Measurements from ENCODE around the gene NT5C2.
"Not testable (repeated sequence)": the region's sequence is repeated elsewhere in the genome, so short reads cannot be mapped to it uniquely, and the experiment has no call there.

The NT5C2 gene

DNA sequence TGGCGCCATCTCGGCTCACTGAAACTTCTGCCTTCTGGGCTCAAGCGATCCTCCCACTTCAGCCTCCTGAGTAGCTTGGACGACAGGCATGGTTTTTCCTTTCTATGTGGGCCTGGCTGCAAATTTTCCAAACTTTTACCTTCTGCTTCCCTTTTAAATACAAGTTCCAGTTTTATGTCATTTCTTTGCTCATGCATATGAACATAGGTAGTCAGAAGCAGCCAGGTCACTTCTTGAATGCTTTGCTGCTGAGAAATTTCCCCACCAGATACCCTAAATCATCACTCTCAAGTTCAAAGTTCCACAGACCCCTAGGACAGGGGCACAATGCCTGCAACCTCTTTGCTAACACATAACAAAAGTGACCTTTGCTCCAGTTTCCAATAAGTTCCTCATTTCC lies 31.1 kb upstream of the NT5C2 start:
- no peaks in the 10 kb centered on the region for H3K36me3 ChIP-seq (ENCODE audit: low read depth)
- no peaks in the 10 kb centered on the region for H3K27me3 ChIP-seq (ENCODE audit: insufficient read depth, poor library complexity, severe bottlenecking)
- ATAC-seq (ENCODE audit: low read depth): no peak
- peaks cover 6% of the 10 kb centered on the region for H3K9me3 ChIP-seq (ENCODE audit: severe bottlenecking)
- TF ChIP-seq, protein P1, sequence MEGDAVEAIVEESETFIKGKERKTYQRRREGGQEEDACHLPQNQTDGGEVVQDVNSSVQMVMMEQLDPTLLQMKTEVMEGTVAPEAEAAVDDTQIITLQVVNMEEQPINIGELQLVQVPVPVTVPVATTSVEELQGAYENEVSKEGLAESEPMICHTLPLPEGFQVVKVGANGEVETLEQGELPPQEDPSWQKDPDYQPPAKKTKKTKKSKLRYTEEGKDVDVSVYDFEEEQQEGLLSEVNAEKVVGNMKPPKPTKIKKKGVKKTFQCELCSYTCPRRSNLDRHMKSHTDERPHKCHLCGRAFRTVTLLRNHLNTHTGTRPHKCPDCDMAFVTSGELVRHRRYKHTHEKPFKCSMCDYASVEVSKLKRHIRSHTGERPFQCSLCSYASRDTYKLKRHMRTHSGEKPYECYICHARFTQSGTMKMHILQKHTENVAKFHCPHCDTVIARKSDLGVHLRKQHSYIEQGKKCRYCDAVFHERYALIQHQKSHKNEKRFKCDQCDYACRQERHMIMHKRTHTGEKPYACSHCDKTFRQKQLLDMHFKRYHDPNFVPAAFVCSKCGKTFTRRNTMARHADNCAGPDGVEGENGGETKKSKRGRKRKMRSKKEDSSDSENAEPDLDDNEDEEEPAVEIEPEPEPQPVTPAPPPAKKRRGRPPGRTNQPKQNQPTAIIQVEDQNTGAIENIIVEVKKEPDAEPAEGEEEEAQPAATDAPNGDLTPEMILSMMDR (IDR thresholded peaks at IDR 0.05; ENCODE audit: poor library complexity, severe bottlenecking): no peak
- peaks cover 13% of the 10 kb centered on the region for H3K4me1 ChIP-seq (ENCODE audit: insufficient read depth, poor library complexity, severe bottlenecking)
- DNase-seq (ENCODE audit: low spot score): no peak
- H3K4me3 ChIP-seq (ENCODE audit: severe bottlenecking): no peak overlapping the region
- no peak overlapping the region for H3K27ac ChIP-seq (ENCODE audit: poor library complexity, severe bottlenecking)

DNA sequence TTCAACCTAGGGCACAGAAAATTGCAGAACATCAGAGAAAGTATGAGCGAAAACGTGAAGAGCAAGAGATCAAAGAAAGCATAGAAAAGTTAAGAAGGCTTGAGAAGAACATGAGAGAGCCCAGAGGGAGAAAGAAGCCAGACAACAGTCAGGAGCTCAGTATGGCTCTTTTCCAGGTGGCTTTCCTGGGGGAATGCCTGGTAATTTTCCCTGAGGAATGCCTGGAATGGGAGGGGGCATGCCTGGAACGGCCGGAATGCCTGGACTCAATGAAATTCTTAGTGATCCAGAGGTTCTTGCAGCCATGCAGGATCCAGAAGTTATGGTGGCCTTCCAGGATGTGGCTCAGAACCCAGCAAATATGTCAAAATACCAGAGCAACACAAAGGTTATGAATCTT lies 23.3 kb upstream of the NT5C2 start:
- H3K27ac ChIP-seq (ENCODE audit: poor library complexity, severe bottlenecking): not testable (repeated sequence)

DNA sequence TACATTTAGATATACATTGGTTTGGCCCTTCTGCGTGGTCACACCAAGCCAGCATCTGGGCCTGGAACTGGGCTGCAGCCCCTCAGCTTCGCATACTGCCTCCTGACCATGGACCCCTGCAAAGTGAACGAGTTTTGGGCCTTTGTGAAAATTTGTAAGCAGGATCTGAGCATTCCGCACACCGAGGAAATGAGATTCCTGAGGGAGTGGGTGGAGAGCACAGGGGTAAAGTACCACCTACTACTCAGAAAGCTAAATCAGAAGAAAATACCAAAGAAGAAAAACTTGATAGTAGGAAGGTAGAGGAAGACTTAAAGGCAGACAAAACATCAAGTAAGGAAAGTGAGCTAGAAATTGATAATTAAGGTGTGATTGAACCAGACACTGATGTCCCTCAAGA lies 22.5 kb upstream of the NT5C2 start:
- Histone ChIP-seq H3K27ac (ENCODE audit: poor library complexity, severe bottlenecking) (no peak overlapping the region), H3K4me1 (ENCODE audit: insufficient read depth, poor library complexity, severe bottlenecking) (no peaks in the 10 kb centered on the region), H3K27me3 (ENCODE audit: insufficient read depth, poor library complexity, severe bottlenecking) (no peaks in the 10 kb centered on the region), H3K4me3 (ENCODE audit: severe bottlenecking) (no peak overlapping the region), H3K36me3 (ENCODE audit: low read depth) (no peaks in the 10 kb centered on the region), H3K9me3 (ENCODE audit: severe bottlenecking) (no peaks in the 10 kb centered on the region)
- DNase-seq (ENCODE audit: low spot score) (no peak), ATAC-seq (ENCODE audit: low read depth) (no peak)
- TF ChIP-seq, protein P1 (IDR thresholded peaks at IDR 0.05; ENCODE audit: poor library complexity, severe bottlenecking): no peak

More for the DNA sequence above, 23.3 kb upstream of the NT5C2 start:
- H3K36me3 ChIP-seq (ENCODE audit: low read depth); H3K27me3 ChIP-seq (ENCODE audit: insufficient read depth, poor library complexity, severe bottlenecking); H3K4me3 ChIP-seq (ENCODE audit: severe bottlenecking); DNase-seq (ENCODE audit: low spot score); ATAC-seq (ENCODE audit: low read depth); H3K9me3 ChIP-seq (ENCODE audit: severe bottlenecking); H3K4me1 ChIP-seq (ENCODE audit: insufficient read depth, poor library complexity, severe bottlenecking): not testable (repeated sequence)

DNA sequence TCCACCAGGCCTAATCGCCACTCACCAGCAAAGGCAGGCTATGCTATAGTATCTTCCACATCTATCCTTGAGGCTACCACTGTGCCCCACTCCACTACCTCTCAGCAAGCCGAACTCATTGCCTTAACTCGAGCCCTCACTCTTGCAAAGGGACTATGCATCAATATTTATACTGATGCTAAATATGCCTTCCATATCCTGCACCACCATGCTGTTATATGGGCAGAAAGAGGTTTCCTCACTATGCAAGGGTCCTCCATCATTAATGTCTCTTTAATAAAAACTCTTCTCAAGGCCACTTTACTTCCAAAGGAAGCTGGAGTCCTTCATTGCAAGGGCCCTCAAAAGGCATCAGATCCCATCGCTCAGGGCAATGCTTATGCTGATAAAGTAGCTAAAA lies 17.2 kb upstream of the NT5C2 start:
- DNase-seq (ENCODE audit: low spot score); H3K4me1 ChIP-seq (ENCODE audit: insufficient read depth, poor library complexity, severe bottlenecking); H3K4me3 ChIP-seq (ENCODE audit: severe bottlenecking); H3K9me3 ChIP-seq (ENCODE audit: severe bottlenecking); H3K36me3 ChIP-seq (ENCODE audit: low read depth); H3K27me3 ChIP-seq (ENCODE audit: insufficient read depth, poor library complexity, severe bottlenecking); ATAC-seq (ENCODE audit: low read depth); H3K27ac ChIP-seq (ENCODE audit: poor library complexity, severe bottlenecking): not testable (repeated sequence)

DNA sequence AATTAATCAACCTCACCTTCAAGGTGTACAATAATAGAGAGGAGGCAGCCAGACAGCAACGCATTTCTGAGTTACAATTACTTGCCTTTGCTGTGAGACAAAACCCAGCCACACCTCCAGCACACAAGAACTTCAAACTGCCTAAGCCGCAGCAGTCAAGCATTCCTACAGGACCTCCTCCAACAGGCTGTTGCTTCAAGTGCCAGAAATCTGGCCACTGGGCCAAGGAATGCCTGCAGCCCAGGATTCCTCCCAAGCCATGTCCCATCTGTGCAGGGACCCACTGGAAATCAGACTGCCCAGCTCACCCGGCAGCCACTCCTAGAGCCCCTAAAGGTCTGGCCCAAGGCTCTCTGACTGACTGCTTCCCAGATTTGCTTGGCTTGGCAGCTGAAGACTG lies 14.6 kb upstream of the NT5C2 start:
- not testable (repeated sequence) for H3K4me1 ChIP-seq (ENCODE audit: insufficient read depth, poor library complexity, severe bottlenecking); H3K27ac ChIP-seq (ENCODE audit: poor library complexity, severe bottlenecking); H3K36me3 ChIP-seq (ENCODE audit: low read depth); DNase-seq (ENCODE audit: low spot score); H3K9me3 ChIP-seq (ENCODE audit: severe bottlenecking); H3K4me3 ChIP-seq (ENCODE audit: severe bottlenecking); H3K27me3 ChIP-seq (ENCODE audit: insufficient read depth, poor library complexity, severe bottlenecking); ATAC-seq (ENCODE audit: low read depth)

DNA sequence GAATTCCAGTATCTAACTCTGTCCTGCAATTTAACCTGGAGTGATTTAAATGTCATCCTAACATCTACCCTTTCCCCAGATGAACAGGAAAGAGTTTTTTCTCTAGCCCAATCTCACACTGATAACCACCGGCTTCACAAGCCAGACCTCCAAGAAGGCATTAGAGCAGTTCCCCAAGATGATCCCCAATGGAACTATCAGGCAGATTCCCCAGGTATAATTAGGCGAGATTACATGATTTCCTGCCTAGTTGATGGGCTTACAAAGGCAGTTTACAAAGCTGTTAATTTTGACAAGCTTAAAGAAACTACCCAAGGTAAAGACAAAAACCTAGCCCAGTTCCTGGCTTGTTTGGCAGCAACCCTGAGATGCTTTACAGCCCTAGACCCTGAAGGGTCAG lies 14.1 kb upstream of the NT5C2 start:
- no peaks in the 10 kb centered on the region for H3K4me1 ChIP-seq (ENCODE audit: insufficient read depth, poor library complexity, severe bottlenecking)
- no peak overlapping the region for H3K27ac ChIP-seq (ENCODE audit: poor library complexity, severe bottlenecking)
- no peaks in the 10 kb centered on the region for H3K9me3 ChIP-seq (ENCODE audit: severe bottlenecking)
- no peak for ATAC-seq (ENCODE audit: low read depth)
- no peak overlapping the region for H3K4me3 ChIP-seq (ENCODE audit: severe bottlenecking)
- H3K36me3 ChIP-seq (ENCODE audit: low read depth): no peaks in the 10 kb centered on the region
- no peak for DNase-seq (ENCODE audit: low spot score)
- TF ChIP-seq, protein P1 (IDR thresholded peaks at IDR 0.05; ENCODE audit: poor library complexity, severe bottlenecking): no peak
- H3K27me3 ChIP-seq (ENCODE audit: insufficient read depth, poor library complexity, severe bottlenecking): no peaks in the 10 kb centered on the region

DNA sequence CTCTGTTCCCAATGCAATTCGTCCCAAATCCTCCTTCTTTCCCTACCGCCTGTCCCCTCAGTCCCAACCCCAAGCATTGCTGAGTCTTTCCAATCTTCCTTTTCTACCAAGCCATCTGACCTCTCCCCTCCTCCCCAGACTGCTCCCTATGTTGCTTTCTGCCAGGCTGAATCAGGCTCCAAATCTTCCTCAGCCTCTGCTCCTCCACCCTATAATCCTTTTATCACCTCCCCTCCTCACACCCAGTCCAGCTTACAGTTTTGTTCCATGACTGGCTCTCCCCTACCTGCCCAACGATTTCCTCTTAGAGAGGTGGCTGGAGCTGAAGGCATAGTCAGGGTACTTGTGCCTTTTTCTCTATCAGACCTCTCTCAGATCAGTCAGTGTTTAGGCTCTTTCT lies 13.6 kb upstream of the NT5C2 start:
- ATAC-seq (ENCODE audit: low read depth); H3K4me1 ChIP-seq (ENCODE audit: insufficient read depth, poor library complexity, severe bottlenecking); H3K9me3 ChIP-seq (ENCODE audit: severe bottlenecking); H3K4me3 ChIP-seq (ENCODE audit: severe bottlenecking); H3K27me3 ChIP-seq (ENCODE audit: insufficient read depth, poor library complexity, severe bottlenecking); H3K27ac ChIP-seq (ENCODE audit: poor library complexity, severe bottlenecking); H3K36me3 ChIP-seq (ENCODE audit: low read depth); DNase-seq (ENCODE audit: low spot score): not testable (repeated sequence)

DNA sequence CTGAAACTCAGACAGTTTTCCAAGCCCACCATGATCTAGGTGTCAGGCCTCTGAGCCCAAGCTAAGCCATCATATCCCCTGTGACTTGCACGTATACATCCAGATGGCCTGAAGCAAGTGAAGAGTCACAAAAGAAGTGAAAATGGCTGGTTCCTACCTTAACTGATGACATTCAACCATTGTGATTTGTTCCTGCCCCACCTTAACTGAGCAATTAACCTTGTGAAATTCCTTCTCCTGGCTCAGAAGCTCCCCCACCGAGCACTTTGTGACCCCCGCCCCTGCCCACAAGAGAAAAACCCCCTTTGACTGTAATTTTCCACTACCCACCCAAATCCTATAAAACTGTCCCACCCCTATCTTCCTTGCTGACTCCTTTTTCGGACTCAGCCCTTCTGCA lies 12.3 kb upstream of the NT5C2 start:
- not testable (repeated sequence) for H3K27me3 ChIP-seq (ENCODE audit: insufficient read depth, poor library complexity, severe bottlenecking); H3K4me3 ChIP-seq (ENCODE audit: severe bottlenecking); ATAC-seq (ENCODE audit: low read depth); H3K9me3 ChIP-seq (ENCODE audit: severe bottlenecking); H3K4me1 ChIP-seq (ENCODE audit: insufficient read depth, poor library complexity, severe bottlenecking); H3K27ac ChIP-seq (ENCODE audit: poor library complexity, severe bottlenecking); DNase-seq (ENCODE audit: low spot score); H3K36me3 ChIP-seq (ENCODE audit: low read depth)
